Nephron progenitor cell (in vitro differentiated cells): ENCODE results near the gene TEKT5.

Experiments used
- DNase-seq: peaks from one replicate; pipeline ENCODE4 v3.0.0; 2021
- H3K27ac Mint-ChIP-seq: 2 replicates; pipeline ENCODE4 v1.8.0; 2021; ENCODE audit warnings: mild to moderate bottlenecking, moderate library complexity, mixed read lengths
- H3K27me3 Mint-ChIP-seq: 2 replicates; pipeline ENCODE4 v1.8.0; 2021; ENCODE audit warnings: mild to moderate bottlenecking, low read depth, mixed read lengths; ENCODE audit not compliant: poor library complexity
- H3K36me3 Mint-ChIP-seq: 2 replicates; pipeline ENCODE4 v1.8.0; 2021; ENCODE audit warnings: low read depth, mixed read lengths
- H3K4me1 Mint-ChIP-seq: 2 replicates; pipeline ENCODE4 v1.8.0; 2021; ENCODE audit warnings: mixed read lengths
- H3K4me3 Mint-ChIP-seq: 2 replicates; pipeline ENCODE4 v1.8.0; 2021; ENCODE audit warnings: mild to moderate bottlenecking, moderate library complexity, mixed read lengths
- H3K9me3 Mint-ChIP-seq: 2 replicates; pipeline ENCODE4 v1.8.0; 2021; ENCODE audit warnings: mild to moderate bottlenecking, moderate library complexity, mixed read lengths
- TF ChIP-seq, protein P1 (sequence below): fragments of 200-600 bp; sonication (generic); IDR thresholded peaks from 2 replicates; pipeline ENCODE4 v1.5.0; 2021; ENCODE audit warnings: antibody characterized with exemption

The TEKT5 gene

DNA sequence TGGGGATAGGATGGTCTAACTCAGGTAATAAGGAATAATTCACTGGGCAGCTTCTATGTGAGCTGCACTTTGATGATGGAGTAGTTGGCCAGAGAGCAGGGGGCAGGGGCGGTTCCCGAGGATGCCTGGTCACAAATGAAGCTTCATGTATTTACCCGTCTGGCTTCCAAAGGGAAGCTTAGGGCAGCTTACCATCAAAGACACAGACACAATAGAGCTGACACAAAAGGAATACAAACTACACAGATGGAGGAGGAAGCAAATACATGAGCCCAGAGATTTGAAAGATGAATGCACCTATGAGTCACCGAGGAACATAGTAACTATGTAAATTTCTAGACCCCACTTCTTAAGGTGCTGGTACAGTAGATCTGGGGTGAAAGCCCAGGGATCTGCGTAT lies 105.6 kb downstream of the TEKT5 start:
- H3K4me3 Mint-ChIP-seq, result no peak overlapping the region
- H3K4me1 Mint-ChIP-seq, result peaks cover 11% of the 10 kb centered on the region

DNA sequence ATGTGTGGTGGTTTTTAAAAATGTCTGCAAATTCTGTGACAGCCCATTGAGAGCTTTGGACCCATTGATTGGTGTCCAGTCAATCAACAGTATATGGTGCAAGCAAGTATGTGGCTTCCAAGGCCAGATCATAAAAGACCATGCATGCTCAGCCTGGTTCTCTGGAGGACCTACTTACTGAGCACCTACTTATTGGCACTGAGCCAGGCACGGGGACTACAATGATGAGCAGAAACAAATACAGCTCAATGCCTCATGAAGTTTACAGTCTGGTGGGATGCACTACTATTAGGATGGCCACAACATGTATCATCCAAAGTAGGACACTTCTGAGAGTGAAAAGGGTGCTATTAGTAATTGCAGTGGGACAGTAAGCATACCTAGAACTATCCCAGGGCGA lies 107.1 kb downstream of the TEKT5 start:
- H3K27me3 Mint-ChIP-seq, result peaks cover 15% of the 10 kb centered on the region
- TF ChIP-seq, protein P1, sequence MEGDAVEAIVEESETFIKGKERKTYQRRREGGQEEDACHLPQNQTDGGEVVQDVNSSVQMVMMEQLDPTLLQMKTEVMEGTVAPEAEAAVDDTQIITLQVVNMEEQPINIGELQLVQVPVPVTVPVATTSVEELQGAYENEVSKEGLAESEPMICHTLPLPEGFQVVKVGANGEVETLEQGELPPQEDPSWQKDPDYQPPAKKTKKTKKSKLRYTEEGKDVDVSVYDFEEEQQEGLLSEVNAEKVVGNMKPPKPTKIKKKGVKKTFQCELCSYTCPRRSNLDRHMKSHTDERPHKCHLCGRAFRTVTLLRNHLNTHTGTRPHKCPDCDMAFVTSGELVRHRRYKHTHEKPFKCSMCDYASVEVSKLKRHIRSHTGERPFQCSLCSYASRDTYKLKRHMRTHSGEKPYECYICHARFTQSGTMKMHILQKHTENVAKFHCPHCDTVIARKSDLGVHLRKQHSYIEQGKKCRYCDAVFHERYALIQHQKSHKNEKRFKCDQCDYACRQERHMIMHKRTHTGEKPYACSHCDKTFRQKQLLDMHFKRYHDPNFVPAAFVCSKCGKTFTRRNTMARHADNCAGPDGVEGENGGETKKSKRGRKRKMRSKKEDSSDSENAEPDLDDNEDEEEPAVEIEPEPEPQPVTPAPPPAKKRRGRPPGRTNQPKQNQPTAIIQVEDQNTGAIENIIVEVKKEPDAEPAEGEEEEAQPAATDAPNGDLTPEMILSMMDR, result no peak
- no peak overlapping the region for H3K4me3 Mint-ChIP-seq
- DNase-seq, result no peak
- H3K9me3 Mint-ChIP-seq, result peaks cover 5% of the 10 kb centered on the region
- no peaks in the 10 kb centered on the region for H3K36me3 Mint-ChIP-seq
- peaks cover 11% of the 10 kb centered on the region for H3K4me1 Mint-ChIP-seq
- no peak overlapping the region for H3K27ac Mint-ChIP-seq

More for the DNA sequence above, 105.6 kb downstream of the TEKT5 start:
- TF ChIP-seq, protein P1, result no peak
- peaks cover 12% of the 10 kb centered on the region for H3K27me3 Mint-ChIP-seq
- DNase-seq, result no peak
- H3K9me3 Mint-ChIP-seq, result no peaks in the 10 kb centered on the region
- H3K36me3 Mint-ChIP-seq, result no peaks in the 10 kb centered on the region
- no peak overlapping the region for H3K27ac Mint-ChIP-seq

DNA sequence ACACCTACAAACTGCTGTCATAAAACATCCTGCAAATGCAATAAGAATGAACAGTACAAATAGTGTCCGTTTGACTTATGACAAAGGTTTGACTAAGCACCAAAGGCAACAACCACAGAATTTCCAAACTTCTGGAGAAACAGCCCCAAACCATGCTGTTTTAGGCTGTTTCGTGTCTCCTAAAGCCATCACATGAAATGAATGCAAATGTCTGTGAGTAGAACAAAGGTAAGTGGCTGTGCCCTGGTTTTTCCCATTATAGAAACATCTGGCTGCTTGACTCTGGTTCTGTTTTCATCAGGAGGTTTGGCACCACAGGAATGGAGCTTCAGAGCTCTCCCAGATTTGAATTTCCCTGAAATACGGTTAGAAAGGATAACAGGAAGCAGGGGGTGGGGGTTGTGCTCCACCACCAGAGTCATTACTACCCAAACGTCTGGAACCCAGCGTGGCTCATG lies 109.7 kb downstream of the TEKT5 start:
- TF ChIP-seq, protein P1, result no peak
- H3K36me3 Mint-ChIP-seq, result no peaks in the 10 kb centered on the region
- H3K4me3 Mint-ChIP-seq, result no peak overlapping the region
- H3K9me3 Mint-ChIP-seq, result peaks cover 5% of the 10 kb centered on the region
- peaks cover 22% of the 10 kb centered on the region for H3K4me1 Mint-ChIP-seq
- no peak overlapping the region for H3K27ac Mint-ChIP-seq
- H3K27me3 Mint-ChIP-seq, result peaks cover 11% of the 10 kb centered on the region
- DNase-seq, result no peak

DNA sequence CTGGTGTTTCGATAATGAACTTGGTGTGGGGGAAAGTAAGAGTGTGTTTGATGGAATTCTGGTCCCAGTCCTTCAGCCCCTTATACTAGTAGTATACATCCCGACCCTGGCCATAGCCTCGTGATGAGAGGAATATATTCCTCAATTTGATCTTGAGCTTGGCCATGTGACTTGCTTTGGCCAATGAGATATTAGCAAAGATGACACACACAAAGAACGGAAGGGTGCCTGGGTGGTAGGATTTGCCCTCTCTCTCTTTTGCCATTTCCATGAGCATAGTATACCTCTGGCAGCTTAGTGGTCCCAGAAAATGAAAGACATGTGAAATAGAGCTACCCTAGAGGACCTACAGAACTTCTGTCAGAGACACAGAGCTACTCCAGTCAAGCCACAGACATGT lies 111.5 kb downstream of the TEKT5 start:
- DNase-seq, result no peak
- H3K27ac Mint-ChIP-seq, result no peak overlapping the region
- H3K9me3 Mint-ChIP-seq, result peaks cover 5% of the 10 kb centered on the region
- H3K4me3 Mint-ChIP-seq, result peak overlapping the region; percentile 2
- peaks cover 7% of the 10 kb centered on the region for H3K27me3 Mint-ChIP-seq
- H3K4me1 Mint-ChIP-seq, result peaks cover 35% of the 10 kb centered on the region
- TF ChIP-seq, protein P1, result no peak
- no peaks in the 10 kb centered on the region for H3K36me3 Mint-ChIP-seq

- Mint-ChIP-seq H3K27ac (no peak overlapping the region), H3K27me3 (peaks cover 3% of the 10 kb centered on the region), H3K9me3 (peaks cover 5% of the 10 kb centered on the region), H3K4me1 (peaks cover 52% of the 10 kb centered on the region), H3K4me3 (peak overlapping the region; percentile 82), H3K36me3 (no peaks in the 10 kb centered on the region)
- TF ChIP-seq, protein P1, result no peak
- DNase-seq, result no peak
These were observed 113.2 kb downstream of the TEKT5 start for GRCh38 chr16:10581507-10581906.

DNA sequence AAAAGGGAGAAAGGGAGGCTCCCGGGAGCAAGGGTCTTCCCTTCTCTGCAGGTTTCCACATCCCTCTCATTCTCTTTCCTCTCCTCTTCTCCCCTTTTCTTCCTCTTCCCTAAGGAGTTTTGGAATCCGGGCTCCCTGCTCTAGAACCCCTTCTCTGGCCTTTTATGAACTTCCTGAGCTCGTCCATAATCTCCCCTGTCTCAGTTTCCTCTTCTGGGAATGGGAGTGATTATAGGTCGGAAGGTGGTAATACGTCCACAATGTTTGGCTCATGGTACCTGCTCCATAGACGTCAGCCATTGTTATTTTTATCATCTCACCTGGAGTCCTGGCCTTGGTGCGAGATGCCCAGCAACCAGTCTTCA lies 113.9 kb downstream of the TEKT5 start:
- H3K36me3 Mint-ChIP-seq, result no peaks in the 10 kb centered on the region
- H3K4me1 Mint-ChIP-seq, result peaks cover 59% of the 10 kb centered on the region
- H3K27me3 Mint-ChIP-seq, result peaks cover 3% of the 10 kb centered on the region
- H3K4me3 Mint-ChIP-seq, result peak overlapping the region; percentile 82
- no peak overlapping the region for H3K27ac Mint-ChIP-seq
- DNase-seq, result no peak
- TF ChIP-seq, protein P1, result no peak
- H3K9me3 Mint-ChIP-seq, result peaks cover 5% of the 10 kb centered on the region
